H1 (cell line): Measurements from ENCODE around the gene CAMKK1. TPM values are rescaled to one million over a fixed set of nuclear protein-coding genes. Genes with fewer than 3 reads are reported as not detected.
A peak's percentile ranks its signal among the peaks of the same experiment; 100 is the strongest.

Source experiments
- CTCF ChIA-PET: fragments of 300-600 bp; sonication (Branson Sonifier 250); formaldehyde crosslinking; loops from one replicate; lab custom pipeline; 2021; ENCODE audit not compliant: partially characterized antibody; lab: Charles Lee
- POLR2A ChIA-PET: fragments of 300-600 bp; sonication (Branson Sonifier 250); formaldehyde crosslinking; loops from one replicate; lab custom pipeline; 2021; ENCODE audit warnings: inconsistent platforms; ENCODE audit not compliant: partially characterized antibody; lab: Charles Lee
- DNase-seq, 2 experiments: peaks; one replicate each; pipeline versions ENCODE4 v3.0.0 to v3.0.0-alpha.2; 2010 to 2022; ENCODE audit warnings: low spot score in 2 of 2, low read depth in 1 of 2, mixed read lengths in 1 of 2
- FAIRE-seq: peaks from 2 replicates; lab custom pipeline; 2011; peaks lifted over from hg19 to GRCh38; lab: Jason Lieb, UNC
- H2AFZ ChIP-seq: 2 replicates; pipeline ENCODE4 v1.8.1; 2012; ENCODE audit warnings: low read length, inconsistent platforms
- H2AK5ac ChIP-seq: 2 replicates; pipeline ENCODE4 v1.6.1; 2013; ENCODE audit warnings: low read depth, low read length
- H2BK120ac ChIP-seq: replicated peaks from 2 replicates; pipeline ENCODE3; 2013; ENCODE audit warnings: low read depth, low read length, inconsistent platforms
- H2BK12ac ChIP-seq: 2 replicates; pipeline ENCODE4 v1.6.1; 2013; ENCODE audit warnings: low read depth, low read length
- H2BK15ac ChIP-seq: 2 replicates; pipeline ENCODE4 v1.6.1; 2013; ENCODE audit warnings: low read length
- H2BK20ac ChIP-seq: 2 replicates; pipeline ENCODE4 v1.6.1; 2013; ENCODE audit warnings: low read length
- H2BK5ac ChIP-seq: 2 replicates; pipeline ENCODE4 v1.6.1; 2013; ENCODE audit warnings: low read depth, low read length
- H3K14ac ChIP-seq: 2 replicates; pipeline ENCODE4 v1.6.1; 2013; ENCODE audit warnings: inconsistent platforms; ENCODE audit not compliant: insufficient read length
- H3K18ac ChIP-seq: 2 replicates; pipeline ENCODE4 v1.6.1; 2013; ENCODE audit warnings: low read length; ENCODE audit errors: extremely low read depth
- H3K23ac ChIP-seq: 2 replicates; pipeline ENCODE4 v1.6.1; 2013; ENCODE audit warnings: inconsistent platforms; ENCODE audit not compliant: insufficient read length
- H3K23me2 ChIP-seq: 2 replicates; pipeline ENCODE4 v1.6.1; 2013; ENCODE audit warnings: low read depth, low read length
- H3K27ac ChIP-seq: 2 replicates; pipeline ENCODE4 v1.6.1; 2011; ENCODE audit warnings: low read depth, low read length, inconsistent platforms
- H3K27me3 ChIP-seq, 4 experiments: replicated peaks in 1 of 4; 1 replicate in 1 of 4; 2 replicates in 3 of 4; pipeline versions ENCODE4 v1.6.1 to v1.8.1; 2011 to 2013; ENCODE audit warnings: low read length in 3 of 4, mild to moderate bottlenecking in 3 of 4, inconsistent platforms in 2 of 4, mixed read lengths in 2 of 4, moderate library complexity in 1 of 4; ENCODE audit not compliant: control insufficient read depth in 3 of 4, insufficient read depth in 3 of 4; ENCODE audit errors: extremely low read depth in 1 of 4
- H3K36me3 ChIP-seq, 4 experiments: 2 replicates each; pipeline versions ENCODE4 v1.6.1 to v1.8.1; 2011 to 2013; ENCODE audit warnings: mild to moderate bottlenecking in 4 of 4, low read length in 3 of 4, moderate library complexity in 2 of 4, control low read depth in 1 of 4, inconsistent platforms in 1 of 4; ENCODE audit not compliant: insufficient read depth in 4 of 4, control insufficient read depth in 2 of 4
- H3K4ac ChIP-seq: replicated peaks from 2 replicates; pipeline ENCODE3; 2013; ENCODE audit warnings: low read length, low read depth, mixed read lengths, inconsistent platforms; ENCODE audit not compliant: insufficient read length
- H3K4me1 ChIP-seq, 4 experiments: replicated peaks in 1 of 4; 1 replicate in 1 of 4; 2 replicates in 3 of 4; pipeline versions ENCODE4 v1.6.1 to v1.8.1; 2011 to 2013; ENCODE audit warnings: low read length in 3 of 4, inconsistent platforms in 2 of 4, mixed read lengths in 1 of 4; ENCODE audit not compliant: insufficient read depth in 4 of 4, control insufficient read depth in 3 of 4
- H3K4me2 ChIP-seq, 2 experiments: 2 replicates each; pipeline versions ENCODE4 v1.6.1 to v1.8.1; 2011 to 2013; ENCODE audit warnings: low read depth in 2 of 2, low read length in 2 of 2, control low read depth in 1 of 2, inconsistent platforms in 1 of 2, mild to moderate bottlenecking in 1 of 2; ENCODE audit not compliant: insufficient read depth in 1 of 2
- H3K4me3 ChIP-seq, 4 experiments: fragments of 200-600, 300-600 bp in 1 of 4; sonication (generic), shearing (Covaris generic), sonication (Bioruptor Twin) in 1 of 4; 2 replicates each; pipeline versions ENCODE4 v1.5.1 to v1.8.1; 2011 to 2016; ENCODE audit warnings: low read length in 4 of 4, low read depth in 3 of 4, control low read depth in 2 of 4, inconsistent platforms in 2 of 4, mild to moderate bottlenecking in 2 of 4, mixed read lengths in 1 of 4, moderate library complexity in 1 of 4; ENCODE audit not compliant: insufficient read depth in 2 of 4; ENCODE audit errors: extremely low read depth in 1 of 4
- H3K56ac ChIP-seq: replicated peaks from 2 replicates; pipeline ENCODE3; 2013; ENCODE audit warnings: low read depth, mild to moderate bottlenecking, mixed read lengths, low read length, inconsistent platforms; ENCODE audit not compliant: insufficient read length
- H3K79me1 ChIP-seq: 2 replicates; pipeline ENCODE4 v1.6.1; 2013; ENCODE audit warnings: low read depth, low read length, control low read depth
- H3K79me2 ChIP-seq, 2 experiments: 2 replicates each; pipeline versions ENCODE4 v1.6.1 to v1.8.1; 2012 to 2013; ENCODE audit warnings: low read length in 2 of 2, mild to moderate bottlenecking in 2 of 2, inconsistent platforms in 1 of 2; ENCODE audit not compliant: insufficient read depth in 2 of 2, control insufficient read depth in 1 of 2
- H3K9ac ChIP-seq, 4 experiments: replicated peaks in 1 of 4; 1 replicate in 1 of 4; 2 replicates in 3 of 4; pipeline versions ENCODE4 v1.6.1 to v1.8.1; 2011 to 2013; ENCODE audit warnings: low read depth in 3 of 4, low read length in 3 of 4, control low read depth in 2 of 4, mild to moderate bottlenecking in 2 of 4, moderate library complexity in 2 of 4, inconsistent platforms in 1 of 4; ENCODE audit errors: extremely low read depth in 1 of 4
- H3K9me3 ChIP-seq, 2 experiments: 2 replicates each; pipeline versions ENCODE4 v1.6.1 to v1.8.1; 2012 to 2013; ENCODE audit warnings: mild to moderate bottlenecking in 2 of 2, moderate library complexity in 2 of 2, control low read depth in 1 of 2, inconsistent platforms in 1 of 2, low read depth in 1 of 2, low read length in 1 of 2, mixed read lengths in 1 of 2; ENCODE audit not compliant: insufficient read depth in 2 of 2
- H4K20me1 ChIP-seq, 2 experiments: replicated peaks in 1 of 2; 2 replicates each; pipeline versions ENCODE3 to v1.8.1; 2011 to 2013; ENCODE audit warnings: inconsistent platforms in 2 of 2, low read length in 2 of 2, mild to moderate bottlenecking in 1 of 2; ENCODE audit not compliant: insufficient read depth in 2 of 2, control insufficient read depth in 1 of 2
- H4K5ac ChIP-seq: 2 replicates; pipeline ENCODE4 v1.6.1; 2013; ENCODE audit warnings: low read length, low read depth, mixed read lengths, inconsistent platforms; ENCODE audit not compliant: insufficient read length
- H4K8ac ChIP-seq: 2 replicates; pipeline ENCODE4 v1.8.0; 2013; ENCODE audit warnings: mild to moderate bottlenecking, moderate library complexity, low read length, inconsistent platforms; ENCODE audit not compliant: insufficient read depth; ENCODE audit errors: extremely low read depth
- H4K91ac ChIP-seq: replicated peaks from 2 replicates; pipeline ENCODE3; 2013; ENCODE audit warnings: low read length, mixed read lengths, inconsistent platforms; ENCODE audit not compliant: insufficient read length
- CTCF ChIP-seq, 3 experiments: IDR thresholded peaks; 1 replicate in 2 of 3; 2 replicates in 1 of 3; pipeline versions ENCODE4 v1.5.1 to v1.6.1; 2011; ENCODE audit warnings: low read length in 3 of 3, mild to moderate bottlenecking in 3 of 3, inconsistent platforms in 2 of 3, low read depth in 1 of 3, moderate library complexity in 1 of 3; ENCODE audit not compliant: insufficient read depth in 1 of 3; ENCODE audit errors: control extremely low read depth in 1 of 3
- EZH2 ChIP-seq: fragments of 200-600 bp; sonication (generic); IDR thresholded peaks from 2 replicates; pipeline ENCODE4 v1.7.1; 2012; ENCODE audit warnings: low read depth, mild to moderate bottlenecking, moderate library complexity, low read length, inconsistent platforms; ENCODE audit not compliant: severe bottlenecking
- POLR2AphosphoS5 ChIP-seq: IDR thresholded peaks from 2 replicates; pipeline ENCODE4 v1.6.1; 2011; ENCODE audit warnings: low read depth, low read length
- WGBS, 2 experiments: shearing (Covaris generic) in 1 of 2; methylation state at CpG; one replicate each; pipeline versions ENCODE4 v1.1.6 to v1.1.7; 2013 to 2015; ENCODE audit warnings: low lambda C conversion rate in 2 of 2, mixed read lengths in 2 of 2, inconsistent platforms in 1 of 2, low coverage in 1 of 2, missing lambda C conversion rate in 1 of 2; ENCODE audit not compliant: insufficient replicate concordance in 2 of 2, insufficient coverage in 1 of 2, insufficient read length in 1 of 2; ENCODE audit errors: extremely low coverage in 1 of 2, missing lambda C conversion rate in 1 of 2; 5-methylcytosine and 5-hydroxymethylcytosine counted together
- polyA plus RNA-seq, 7 experiments: library from polyadenylated mRNA; depleted of rRNA in 3 of 7; stranded (reverse) in 5 of 7; unstranded in 2 of 7; fragments of >200 nt in 5 of 7; fragments of 200-250 nt in 2 of 7; gene quantifications; 1 replicate in 5 of 7; 2 replicates in 1 of 7; 4 replicates in 1 of 7; pipeline versions ENCODE4 v1.2.1 to v1.2.3, GENCODE V29; 2011 to 2013; ENCODE audit warnings: missing spikeins in 2 of 7, mixed read lengths in 2 of 7
- total RNA-seq: library from RNA; stranded (reverse); fragmentation: NEBNext Ultra II Directional; extraction: Animal tissue kit (Norgen Biotek cat#: 25700); gene quantifications from 2 replicates; pipeline ENCODE4 v1.2.1, GENCODE V29; 2021

CAMKK1 gene
- total and polyA plus RNA-seq, 2 of the 8 experiments (the other 6 are each of a cell fraction or from before 2014, with no cell fraction given): 7.1 to 7.6 TPM

GRCh38 chr17:3887804-3888203 lies 5.0 kb downstream of the CAMKK1 start:
- no peak for DNase-seq
- Histone ChIP-seq H2BK15ac (no peak overlapping the region), H3K4me1 (peaks cover 4 to 26% (median 17%) of the 10 kb centered on the region in 4 experiments), H4K5ac (no peak overlapping the region), H2AFZ (no peak overlapping the region), H2BK20ac (no peak overlapping the region), H3K79me2 (no peaks in the 10 kb centered on the region; a peak in 1 of 4 replicates), H3K23ac (no peak overlapping the region), H3K18ac (no peak overlapping the region), H4K8ac (no peak overlapping the region), H2BK120ac (no peak overlapping the region), H3K4me2 (no peak overlapping the region), H3K4ac (no peak overlapping the region), H3K36me3 (peaks cover 3 to 9% (median 4%) of the 10 kb centered on the region in 4 experiments; a peak in 5 of 8 replicates), H2AK5ac (peak overlapping the region; percentile 39; the same call in 1 of the 2 replicates), H4K20me1 (peaks cover 3 to 8% of the 10 kb centered on the region in 2 experiments), H4K91ac (no peak overlapping the region), H3K27ac (no peak overlapping the region), H3K27me3 (no peaks in the 10 kb centered on the region; a peak in 1 of 7 replicates), H3K14ac (no peak overlapping the region), H3K4me3 (no peak overlapping the region), H3K9me3 (no peaks in the 10 kb centered on the region), H3K56ac (no peak overlapping the region), H3K9ac (no peak overlapping the region), H3K79me1 (peaks cover 4% of the 10 kb centered on the region; the same call in 1 of the 2 replicates), H2BK12ac (peak overlapping the region; percentile 87; the same call in 1 of the 2 replicates), H3K23me2 (peaks cover 9% of the 10 kb centered on the region; the same call in 1 of the 2 replicates), H2BK5ac (0 out of 2 replicates have a peak overlapping the region, but pooled peaks have one; percentile 83)
- ChIA-PET POLR2A (no interaction called here), CTCF (interaction anchor here (0.8 to 3.6 kb wide), 2 partner anchors 10 to 19 kb away, joined by 3 to 16 read pairs; no protein-coding TSS in a partner anchor)
- TF ChIP-seq CTCF (IDR thresholded peaks at IDR 0.05; ENCODE audit: control extremely low read depth in 1 of 3, insufficient read depth in 1 of 3, low read depth in 1 of 3, low read length in 3 of 3) (no peak), EZH2 (no peak), POLR2AphosphoS5 (no peak)
- no peak for FAIRE-seq
- 90% methylated on average over 9 of the region's 9 CpGs; no CpG with 5 or more reads in 1 of the 2 experiments for WGBS, 2 experiments
